ENCODE data around the gene ARPIN. TPM values are rescaled to one million over a fixed set of nuclear protein-coding genes. Genes with fewer than 3 reads are reported as not detected.

Gene ARPIN
- total and polyA plus RNA-seq, 2 experiments from 2014 or later, result 0.79 to 2.8 TPM

GRCh38 chr15:89954541-89954940 is 41.8 kb upstream of the ARPIN start (continued):
- no peak for TF ChIP-seq ETS1 (IDR thresholded peaks at IDR 0.05)
- no peak for TF ChIP-seq POLR2AphosphoS5 (IDR thresholded peaks at IDR 0.05; ENCODE audit: low read depth)
- no peak for TF ChIP-seq NANOG (IDR thresholded peaks at IDR 0.05; ENCODE audit: borderline replicate concordance)
- no peak for TF ChIP-seq EZH2 (IDR thresholded peaks at IDR 0.05; ENCODE audit: low read depth, unreplicated experiment)
- TF ChIP-seq REST (IDR thresholded peaks at IDR 0.05; ENCODE audit: unreplicated experiment), result no peak
- no peak for TF ChIP-seq ZNF331 (CRISPR knock-in tag; IDR thresholded peaks at IDR 0.05; ENCODE audit: low read depth)
- no peak for TF ChIP-seq JUNB (IDR thresholded peaks at IDR 0.05; ENCODE audit: unreplicated experiment)

- Histone ChIP-seq H3K27me3 (ENCODE audit: insufficient read depth) (no peaks in the 10 kb centered on the region), H3K4me1 (ENCODE audit: insufficient read depth) (no peaks in the 10 kb centered on the region), H3K36me3 (ENCODE audit: insufficient read depth) (no peaks in the 10 kb centered on the region), H3F3A (replicated peaks; ENCODE audit: low read depth) (no peaks in the 10 kb centered on the region), H3K27ac (ENCODE audit: low read depth) (no peak overlapping the region), H3K4me3 (no peak overlapping the region), H3K79me2 (replicated peaks; ENCODE audit: insufficient read depth) (no peaks in the 10 kb centered on the region), H2AFZ (no peak overlapping the region), H4K20me1 (replicated peaks; ENCODE audit: insufficient read depth) (no peaks in the 10 kb centered on the region), H3K9me2 (ENCODE audit: insufficient read depth) (no peaks in the 10 kb centered on the region), H3K4me2 (no peak overlapping the region)
- Mint-ChIP-seq H3K36me3 (ENCODE audit: low read depth) (no peaks in the 10 kb centered on the region), H3K9me3 (no peaks in the 10 kb centered on the region; the same call in 2 of the 3 replicates), H3K27ac (no peak overlapping the region), H3K27me3 (ENCODE audit: insufficient read depth, low read depth, poor library complexity) (peaks cover 4% of the 10 kb centered on the region), H3K4me3 (no peak overlapping the region), H3K4me1 (peaks cover 3% of the 10 kb centered on the region; the same call in 2 of the 3 replicates)
- DNase-seq (ENCODE audit: low spot score) (no peak), ATAC-seq (no peak)
- TF ChIP-seq STAT1 (IDR thresholded peaks at IDR 0.05; ENCODE audit: unreplicated experiment) (no peak), ETS1 (IDR thresholded peaks at IDR 0.05) (no peak), REST (IDR thresholded peaks at IDR 0.05; ENCODE audit: unreplicated experiment) (no peak), CREB1 (CRISPR knock-in tag; IDR thresholded peaks at IDR 0.05; ENCODE audit: low read depth) (no peak), EZH2phosphoT487 (IDR thresholded peaks at IDR 0.05; ENCODE audit: unreplicated experiment) (no peak)
Observed at GRCh38 chr15:89948796-89949195, 36.0 kb upstream of the ARPIN start.
